Ureter (tissue), 1 donor: ENCODE results near the gene ELMOD3. TPM values are rescaled to one million over a fixed set of nuclear protein-coding genes. Genes with fewer than 3 reads are reported as not detected.
"Not testable (repeated sequence)": the region's sequence is repeated elsewhere in the genome, so short reads cannot be mapped to it uniquely, and the experiment has no call there.

ENCODE experiments used
- DNase-seq: peaks from one replicate; pipeline ENCODE4 v3.0.0-alpha.2; 2020; ENCODE audit warnings: low spot score
- total RNA-seq: library from RNA; stranded (reverse); gene quantifications from one replicate; pipeline ENCODE4 v1.2.4, GENCODE V29; 2023
- donor health status: DM: yes; HTN: yes; CAD: no.

ELMOD3 gene
- total RNA-seq, 1 donor from 2014 or later = 23.3 TPM

GRCh38 chr2:85427300-85427835 is 72.8 kb downstream of the ELMOD3 start:
- DNase-seq = no peak

GRCh38 chr2:85428343-85428881 is 73.8 kb downstream of the ELMOD3 start:
- no peak for DNase-seq

- no peak for DNase-seq
These were observed 74.8 kb downstream of the ELMOD3 start for GRCh38 chr2:85429213-85429923.

- DNase-seq = no peak
These were observed 75.3 kb downstream of the ELMOD3 start for GRCh38 chr2:85429924-85430289.

GRCh38 chr2:85430752-85431569 is 76.4 kb downstream of the ELMOD3 start:
- DNase-seq = no peak

GRCh38 chr2:85431570-85432205 is 77.1 kb downstream of the ELMOD3 start:
- no peak for DNase-seq

GRCh38 chr2:85433511-85434089 is 79.0 kb downstream of the ELMOD3 start:
- peak; percentile 86 for DNase-seq

GRCh38 chr2:85434696-85435095 is 80.1 kb downstream of the ELMOD3 start:
- no peak for DNase-seq

- no peak for DNase-seq
These were observed 80.8 kb downstream of the ELMOD3 start for GRCh38 chr2:85435220-85435958.

- DNase-seq = no peak
These were observed 81.6 kb downstream of the ELMOD3 start for GRCh38 chr2:85435981-85436835.

GRCh38 chr2:85436836-85437487 is 82.4 kb downstream of the ELMOD3 start:
- DNase-seq = no peak

- DNase-seq = peak; percentile 91
These were observed 83.1 kb downstream of the ELMOD3 start for GRCh38 chr2:85437488-85438200.

- no peak for DNase-seq
These were observed 83.8 kb downstream of the ELMOD3 start for GRCh38 chr2:85438201-85439024.

- DNase-seq = no peak
These were observed 84.5 kb downstream of the ELMOD3 start for GRCh38 chr2:85439025-85439472.

GRCh38 chr2:85439569-85439968 is 85.0 kb downstream of the ELMOD3 start:
- not testable (repeated sequence) for DNase-seq

- no peak for DNase-seq
These were observed 85.4 kb downstream of the ELMOD3 start for GRCh38 chr2:85439986-85440385.

GRCh38 chr2:85440729-85441128 is 86.2 kb downstream of the ELMOD3 start:
- DNase-seq = no peak
